Nephron (organoid): ENCODE data around the gene CACNG7.
"Not testable (repeated sequence)": the region's sequence is repeated elsewhere in the genome, so short reads cannot be mapped to it uniquely, and the experiment has no call there.

Experiments used
- H3K27ac Mint-ChIP-seq, 3 experiments: 2 replicates each; pipeline ENCODE4 v1.8.0; 2020; ENCODE audit warnings: mixed read lengths in 3 of 3, mild to moderate bottlenecking in 2 of 3, moderate library complexity in 1 of 3
- H3K27me3 Mint-ChIP-seq: 2 replicates; pipeline ENCODE4 v1.8.0; 2021; ENCODE audit warnings: low read depth, mild to moderate bottlenecking, moderate library complexity, mixed read lengths
- H3K36me3 Mint-ChIP-seq: 2 replicates; pipeline ENCODE4 v1.8.0; 2020; ENCODE audit warnings: low read depth, mixed read lengths
- H3K4me1 Mint-ChIP-seq: 2 replicates; pipeline ENCODE4 v1.8.0; 2020; ENCODE audit warnings: mixed read lengths
- H3K4me3 Mint-ChIP-seq, 3 experiments: 2 replicates each; pipeline ENCODE4 v1.8.0; 2020; ENCODE audit warnings: mild to moderate bottlenecking in 3 of 3, mixed read lengths in 3 of 3, moderate library complexity in 2 of 3
- H3K9me3 Mint-ChIP-seq: 2 replicates; pipeline ENCODE4 v1.8.0; 2020; ENCODE audit warnings: mixed read lengths
- CTCF ChIP-seq, 3 experiments: fragments of 200-600 bp; sonication (generic); IDR thresholded peaks; one replicate each; pipeline ENCODE4 v1.5.0; 2021; ENCODE audit warnings: antibody characterized with exemption in 3 of 3; ENCODE audit not compliant: unreplicated experiment in 3 of 3

The CACNG7 gene

GRCh38 chr19:53945998-53946397, 36.9 kb downstream of the CACNG7 start:
- H3K4me1 Mint-ChIP-seq = no peaks in the 10 kb centered on the region
- no peaks in the 10 kb centered on the region for H3K9me3 Mint-ChIP-seq
- no peaks in the 10 kb centered on the region for H3K36me3 Mint-ChIP-seq
- H3K27ac Mint-ChIP-seq = no peak overlapping the region
- no peak for TF ChIP-seq CTCF (IDR thresholded peaks at IDR 0.05; ENCODE audit: unreplicated experiment in 3 of 3)
- H3K27me3 Mint-ChIP-seq = peaks cover 68% of the 10 kb centered on the region
- no peak overlapping the region for H3K4me3 Mint-ChIP-seq

GRCh38 chr19:53947624-53948023, 38.5 kb downstream of the CACNG7 start:
- Mint-ChIP-seq H3K27ac (no peak overlapping the region), H3K4me1 (no peaks in the 10 kb centered on the region), H3K4me3 (no peak overlapping the region), H3K9me3 (no peaks in the 10 kb centered on the region), H3K27me3 (peaks cover 59% of the 10 kb centered on the region), H3K36me3 (no peaks in the 10 kb centered on the region)
- no peak for TF ChIP-seq CTCF (IDR thresholded peaks at IDR 0.05; ENCODE audit: unreplicated experiment in 3 of 3)

- H3K27ac Mint-ChIP-seq = not testable (repeated sequence)
Observed at GRCh38 chr19:53948611-53949010, 39.5 kb downstream of the CACNG7 start.

GRCh38 chr19:53951436-53951835, 42.4 kb downstream of the CACNG7 start:
- H3K27ac Mint-ChIP-seq = no peak overlapping the region
- H3K36me3 Mint-ChIP-seq = no peaks in the 10 kb centered on the region
- no peaks in the 10 kb centered on the region for H3K4me1 Mint-ChIP-seq
- H3K9me3 Mint-ChIP-seq = no peaks in the 10 kb centered on the region
- H3K4me3 Mint-ChIP-seq = no peak overlapping the region
- TF ChIP-seq CTCF (IDR thresholded peaks at IDR 0.05; ENCODE audit: unreplicated experiment in 3 of 3) = no peak
- peaks cover 53% of the 10 kb centered on the region for H3K27me3 Mint-ChIP-seq

More at GRCh38 chr19:53948611-53949010, 39.5 kb downstream of the CACNG7 start:
- not testable (repeated sequence) for H3K4me1 Mint-ChIP-seq, H3K4me3 Mint-ChIP-seq, H3K36me3 Mint-ChIP-seq, H3K9me3 Mint-ChIP-seq
- peaks cover 50% of the 10 kb centered on the region for H3K27me3 Mint-ChIP-seq

- no peaks in the 10 kb centered on the region for H3K4me1 Mint-ChIP-seq
- no peak overlapping the region for H3K4me3 Mint-ChIP-seq
- H3K27me3 Mint-ChIP-seq = peaks cover 57% of the 10 kb centered on the region
- H3K27ac Mint-ChIP-seq = no peak overlapping the region
- no peaks in the 10 kb centered on the region for H3K9me3 Mint-ChIP-seq
- H3K36me3 Mint-ChIP-seq = no peaks in the 10 kb centered on the region
- TF ChIP-seq CTCF (IDR thresholded peaks at IDR 0.05; ENCODE audit: unreplicated experiment in 3 of 3) = no peak
Observed at GRCh38 chr19:53951947-53952346, 42.9 kb downstream of the CACNG7 start.

GRCh38 chr19:53953383-53953782, 44.3 kb downstream of the CACNG7 start:
- no peaks in the 10 kb centered on the region for H3K4me1 Mint-ChIP-seq
- no peaks in the 10 kb centered on the region for H3K9me3 Mint-ChIP-seq
- TF ChIP-seq CTCF (IDR thresholded peaks at IDR 0.05; ENCODE audit: unreplicated experiment in 3 of 3) = no peak
- no peaks in the 10 kb centered on the region for H3K36me3 Mint-ChIP-seq
- peaks cover 62% of the 10 kb centered on the region for H3K27me3 Mint-ChIP-seq
- H3K4me3 Mint-ChIP-seq = no peak overlapping the region
- no peak overlapping the region for H3K27ac Mint-ChIP-seq
